Activated CD4-positive, alpha-beta T cell treated with anti-CD3 and anti-CD28 coated beads, Interleukin-2, amount 10 ng/mL, durations not matched to agents 24 days and 14 days (primary cell): Measurements from ENCODE around the gene MAPKAPK5. TPM values are rescaled to one million over a fixed set of nuclear protein-coding genes. Genes with fewer than 3 reads are reported as not detected.
"Not testable (repeated sequence)": the region's sequence is repeated elsewhere in the genome, so short reads cannot be mapped to it uniquely, and the experiment has no call there.

Experiments used
- DNase-seq: peaks from one replicate; pipeline ENCODE4 v3.0.0; 2022
- H3K27ac Mint-ChIP-seq: one replicate; pipeline ENCODE4 v1.8.0; 2022; ENCODE audit warnings: mild to moderate bottlenecking, mixed read lengths
- H3K27me3 Mint-ChIP-seq: one replicate; pipeline ENCODE4 v1.8.0; 2022; ENCODE audit warnings: mixed read lengths
- H3K36me3 Mint-ChIP-seq: one replicate; pipeline ENCODE4 v1.8.0; 2022; ENCODE audit warnings: low read depth, mild to moderate bottlenecking, mixed read lengths
- H3K4me1 Mint-ChIP-seq: one replicate; pipeline ENCODE4 v1.8.0; 2021; ENCODE audit warnings: mixed read lengths
- H3K4me3 Mint-ChIP-seq: one replicate; pipeline ENCODE4 v1.8.0; 2022; ENCODE audit warnings: mild to moderate bottlenecking, moderate library complexity, mixed read lengths
- H3K9me3 Mint-ChIP-seq: one replicate; pipeline ENCODE4 v1.8.0; 2021; ENCODE audit warnings: mixed read lengths
- intact Hi-C: fragments of 100-400 bp; cut with micrococcal nuclease; formaldehyde crosslinking; loops from one replicate; pipeline ENCODE4 v1.15.1; 2023
- total RNA-seq: library from RNA; stranded (reverse); gene quantifications from 2 replicates; pipeline ENCODE4 v1.2.3, GENCODE V29; 2022

The MAPKAPK5 gene
- total RNA-seq, 1 donor from 2014 or later, result 80.2 TPM

DNA sequence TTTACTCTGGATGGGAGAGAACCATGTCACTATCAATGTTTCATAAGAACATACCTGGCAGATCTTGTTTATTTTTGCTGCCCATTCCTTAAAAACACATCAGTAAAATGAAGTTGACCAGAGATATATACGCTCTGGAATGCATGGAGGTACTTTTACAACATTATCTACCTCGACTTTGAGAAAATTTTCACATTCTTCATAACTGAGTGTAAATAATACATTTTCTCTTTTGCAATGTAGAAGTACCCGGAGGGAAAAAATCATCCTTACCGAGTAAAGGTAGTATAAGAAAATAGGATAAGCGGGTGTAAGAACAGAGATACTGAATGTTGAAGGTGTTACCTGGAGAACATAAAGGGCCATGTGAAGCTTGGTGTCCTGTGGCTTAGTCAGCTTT, 90.2 kb downstream of the MAPKAPK5 start:
- DNase-seq, result no peak
- no peaks in the 10 kb centered on the region for H3K4me1 Mint-ChIP-seq
- H3K27ac Mint-ChIP-seq, result no peak overlapping the region
- peaks cover 1% of the 10 kb centered on the region for H3K36me3 Mint-ChIP-seq
- H3K9me3 Mint-ChIP-seq, result no peaks in the 10 kb centered on the region
- intact Hi-C loops, result no loop called here
- no peak overlapping the region for H3K4me3 Mint-ChIP-seq
- H3K27me3 Mint-ChIP-seq, result no peaks in the 10 kb centered on the region

DNA sequence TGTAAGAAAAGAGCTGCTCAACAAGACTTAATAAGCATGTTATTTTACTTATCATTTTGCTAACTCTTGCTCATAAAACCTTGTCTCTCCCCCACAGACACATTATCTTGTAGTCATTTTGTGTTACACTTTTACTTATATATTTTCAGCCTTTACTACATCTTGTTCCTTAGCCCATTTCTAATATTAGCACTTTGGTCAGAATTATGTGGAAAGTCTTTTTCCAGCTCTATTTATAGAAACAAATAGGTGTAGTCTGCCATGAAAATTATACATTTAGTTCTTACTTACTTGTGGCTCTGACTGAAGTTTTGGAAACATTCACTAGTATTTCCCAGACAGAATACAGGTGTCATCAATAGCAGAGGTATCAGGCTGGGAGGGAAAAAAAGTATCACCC, 94.8 kb downstream of the MAPKAPK5 start:
- Mint-ChIP-seq H3K4me3 (no peak overlapping the region), H3K36me3 (no peaks in the 10 kb centered on the region), H3K4me1 (no peaks in the 10 kb centered on the region), H3K27me3 (no peaks in the 10 kb centered on the region), H3K27ac (no peak overlapping the region), H3K9me3 (no peaks in the 10 kb centered on the region)
- DNase-seq, result no peak
- intact Hi-C loops, result no loop called here

GRCh38 chr12:111937429-111937828, 95.4 kb downstream of the MAPKAPK5 start:
- no peak overlapping the region for H3K4me3 Mint-ChIP-seq
- peak; percentile 36 for DNase-seq
- H3K27ac Mint-ChIP-seq, result no peak overlapping the region
- H3K9me3 Mint-ChIP-seq, result no peaks in the 10 kb centered on the region
- no peaks in the 10 kb centered on the region for H3K36me3 Mint-ChIP-seq
- intact Hi-C loops, result no loop called here
- H3K27me3 Mint-ChIP-seq, result no peaks in the 10 kb centered on the region
- peaks cover under 1% of the 10 kb centered on the region for H3K4me1 Mint-ChIP-seq

DNA sequence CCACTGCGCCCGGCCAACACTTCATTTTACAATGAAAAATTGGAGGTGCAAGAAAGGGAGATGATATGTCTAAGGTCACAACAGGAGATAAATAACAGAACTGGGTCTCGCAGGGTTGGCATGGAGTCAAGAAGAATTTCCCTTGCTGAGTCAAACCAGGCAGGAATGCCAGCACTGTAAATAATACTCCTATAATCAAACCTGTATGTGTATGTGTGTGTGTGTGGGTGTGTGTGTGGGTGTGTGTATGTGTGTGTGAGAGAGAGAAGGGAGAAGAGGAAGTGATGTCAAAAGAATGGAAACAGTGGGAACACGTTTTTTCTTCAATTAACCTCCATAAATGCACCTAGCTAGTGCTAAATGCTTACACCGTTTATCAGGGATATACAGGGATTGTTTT, 100.5 kb downstream of the MAPKAPK5 start:
- intact Hi-C loops, result no loop called here
- DNase-seq, result no peak

GRCh38 chr12:111943929-111944328, 101.9 kb downstream of the MAPKAPK5 start:
- Mint-ChIP-seq H3K4me1 (peaks cover 16% of the 10 kb centered on the region), H3K36me3 (peaks cover 2% of the 10 kb centered on the region), H3K27me3 (no peaks in the 10 kb centered on the region), H3K9me3 (no peaks in the 10 kb centered on the region), H3K4me3 (no peak overlapping the region), H3K27ac (no peak overlapping the region)
- DNase-seq, result no peak
- intact Hi-C loops, result loop anchor here (2.0 kb wide), 1 partner anchor 443 kb away; no protein-coding TSS in a partner anchor

More for the DNA sequence above, 100.5 kb downstream of the MAPKAPK5 start:
- H3K9me3 Mint-ChIP-seq, result no peaks in the 10 kb centered on the region
- peak overlapping the region; percentile 77 for H3K27ac Mint-ChIP-seq
- H3K36me3 Mint-ChIP-seq, result peaks cover 2% of the 10 kb centered on the region
- H3K4me3 Mint-ChIP-seq, result no peak overlapping the region
- peaks cover 13% of the 10 kb centered on the region for H3K4me1 Mint-ChIP-seq
- H3K27me3 Mint-ChIP-seq, result no peaks in the 10 kb centered on the region

- peak overlapping the region; percentile 22 for H3K27ac Mint-ChIP-seq
- H3K4me1 Mint-ChIP-seq, result peaks cover 32% of the 10 kb centered on the region
- intact Hi-C loops, H3K27me3 Mint-ChIP-seq: not testable (repeated sequence)
- peaks cover 14% of the 10 kb centered on the region for H3K9me3 Mint-ChIP-seq
- H3K4me3 Mint-ChIP-seq, result peak overlapping the region; percentile 22
- H3K36me3 Mint-ChIP-seq, result peaks cover 25% of the 10 kb centered on the region
- peak; percentile 82 for DNase-seq
These were observed 109.1 kb downstream of the MAPKAPK5 start for GRCh38 chr12:111950961-111951676.

Other genes with a start within 250 kb of the MAPKAPK5 start
- gene ATXN2, start 242.9 kb upstream of the MAPKAPK5 start, total RNA-seq, result 49.3 and 53.0 TPM in 2 replicates
- gene BRAP, start 156.3 kb upstream of the MAPKAPK5 start, total RNA-seq, result 20.3 TPM in 2 replicates
- 28.2 and 28.6 TPM in 2 replicates for gene ACAD10, start 156.2 kb upstream of the MAPKAPK5 start, total RNA-seq
- 0.09 and 0.21 TPM in 2 replicates for gene ALDH2, start 75.3 kb upstream of the MAPKAPK5 start, total RNA-seq
- 9.7 and 11.1 TPM in 2 replicates for gene TMEM116, start 170.9 kb downstream of the MAPKAPK5 start, total RNA-seq
- gene ERP29, start 171.2 kb downstream of the MAPKAPK5 start, total RNA-seq, result 56.6 and 60.9 TPM in 2 replicates